GM19043 (cell line): ENCODE measurements around the gene AKNA.
"Not testable (repeated sequence)": the region's sequence is repeated elsewhere in the genome, so short reads cannot be mapped to it uniquely, and the experiment has no call there.

ENCODE experiments used
- ATAC-seq: cut with Tn5 transposase; IDR thresholded peaks from one replicate; pipeline ENCODE4 v1.9.1; 2021; ENCODE audit warnings: low read depth; ENCODE audit not compliant: unreplicated experiment

AKNA gene

GRCh38 chr9:114341991-114342390 lies 45.8 kb downstream of the AKNA start:
- no peak for ATAC-seq

GRCh38 chr9:114341152-114341830 lies 46.5 kb downstream of the AKNA start:
- ATAC-seq, result no peak

- no peak for ATAC-seq
Observed at GRCh38 chr9:114339130-114339908, 48.5 kb downstream of the AKNA start.

GRCh38 chr9:114338187-114338586 lies 49.6 kb downstream of the AKNA start:
- no peak for ATAC-seq

- no peak for ATAC-seq
Observed at GRCh38 chr9:114336699-114337395, 50.9 kb downstream of the AKNA start.

- ATAC-seq, result no peak
Observed at GRCh38 chr9:114336157-114336556, 51.6 kb downstream of the AKNA start.

GRCh38 chr9:114335745-114336144 lies 52.0 kb downstream of the AKNA start:
- no peak for ATAC-seq

- ATAC-seq, result no peak
Observed at GRCh38 chr9:114334490-114334889, 53.3 kb downstream of the AKNA start.

GRCh38 chr9:114333718-114334117 lies 54.1 kb downstream of the AKNA start:
- ATAC-seq, result not testable (repeated sequence)

- ATAC-seq, result not testable (repeated sequence)
Observed at GRCh38 chr9:114332474-114333040, 55.2 kb downstream of the AKNA start.

- not testable (repeated sequence) for ATAC-seq
Observed at GRCh38 chr9:114331229-114332195, 56.3 kb downstream of the AKNA start.

- ATAC-seq, result no peak
Observed at GRCh38 chr9:114330636-114331035, 57.1 kb downstream of the AKNA start.

- not testable (repeated sequence) for ATAC-seq
Observed at GRCh38 chr9:114329625-114330022, 58.2 kb downstream of the AKNA start, which contains the start of gene ORM2. ORM2 (plus strand) TSS chr9:114329869; CDS start chr9:114329905, 36 bp downstream.

- not testable (repeated sequence) for ATAC-seq
Observed at GRCh38 chr9:114328937-114329624, 58.7 kb downstream of the AKNA start.

GRCh38 chr9:114328357-114328820 lies 59.4 kb downstream of the AKNA start:
- not testable (repeated sequence) for ATAC-seq

- no peak for ATAC-seq
Observed at GRCh38 chr9:114327749-114328148, 60.0 kb downstream of the AKNA start.

GRCh38 chr9:114325684-114326254 lies 62.0 kb downstream of the AKNA start:
- not testable (repeated sequence) for ATAC-seq

- ATAC-seq, result not testable (repeated sequence)
Observed at GRCh38 chr9:114324965-114325364, 62.8 kb downstream of the AKNA start.

- ATAC-seq, result no peak
Observed at GRCh38 chr9:114324492-114324891, 63.3 kb downstream of the AKNA start.
